ENCODE results near the gene PXDN. TPM values are rescaled to one million over a fixed set of nuclear protein-coding genes. Genes with fewer than 3 reads are reported as not detected.
"Not testable (repeated sequence)": the region's sequence is repeated elsewhere in the genome, so short reads cannot be mapped to it uniquely, and the experiment has no call there.

PXDN gene
- total RNA-seq, 2 donors from 2014 or later: 29.5 to 40.8 TPM

- H3K27ac ChIP-seq: no peak overlapping the region
- no peaks in the 10 kb centered on the region for H3K36me3 ChIP-seq
- no peaks in the 10 kb centered on the region for H3K9me3 ChIP-seq
- no peaks in the 10 kb centered on the region for H3K4me1 ChIP-seq (replicated peaks)
- no peaks in the 10 kb centered on the region for H3K27me3 ChIP-seq (replicated peaks; ENCODE audit: insufficient read depth)
- intact Hi-C loops (cut with DNase I): no loop called here
- WGBS: 83% methylated on average over 5 of the region's 5 CpGs
- DNase-seq (ENCODE audit: low spot score): no peak
- no peak for TF ChIP-seq POLR2AphosphoS5 (IDR thresholded peaks at IDR 0.05)
- TF ChIP-seq CTCF (IDR thresholded peaks at IDR 0.05): no peak
- no peak for TF ChIP-seq POLR2A (IDR thresholded peaks at IDR 0.05)
- H3K4me3 ChIP-seq: no peak overlapping the region
Observed at GRCh38 chr2:1758171-1758570, 13.9 kb upstream of the PXDN start.

DNA sequence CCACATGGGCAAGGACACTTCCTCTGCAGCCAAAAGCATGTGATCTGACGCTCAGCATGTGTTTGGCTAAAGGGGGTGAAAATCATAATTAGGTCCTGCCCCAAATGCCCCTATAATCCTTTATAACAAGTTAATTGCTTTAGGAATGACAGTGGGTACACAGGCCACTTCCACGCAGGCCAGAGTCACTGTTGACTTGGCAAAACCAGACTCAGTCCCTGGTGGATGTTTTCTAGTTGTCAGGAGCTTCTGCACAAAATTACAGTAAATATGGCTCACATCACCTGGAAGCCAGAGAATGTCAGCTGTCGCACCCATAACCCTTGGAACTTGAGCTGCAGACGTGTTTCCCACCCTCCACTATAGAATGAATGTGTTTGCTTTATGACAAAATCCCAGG is 13.3 kb upstream of the PXDN start:
- TF ChIP-seq POLR2AphosphoS5 (IDR thresholded peaks at IDR 0.05): no peak
- TF ChIP-seq POLR2A (IDR thresholded peaks at IDR 0.05): no peak
- TF ChIP-seq CTCF (IDR thresholded peaks at IDR 0.05): no peak
- DNase-seq (ENCODE audit: low spot score): no peak
- intact Hi-C loops (cut with DNase I): no loop called here
- Histone ChIP-seq H3K27me3 (replicated peaks; ENCODE audit: insufficient read depth) (no peaks in the 10 kb centered on the region), H3K4me3 (no peak overlapping the region), H3K9me3 (no peaks in the 10 kb centered on the region), H3K36me3 (no peaks in the 10 kb centered on the region), H3K4me1 (replicated peaks) (no peaks in the 10 kb centered on the region), H3K27ac (no peak overlapping the region)
- 90% methylated on average over 4 of the region's 4 CpGs for WGBS

DNA sequence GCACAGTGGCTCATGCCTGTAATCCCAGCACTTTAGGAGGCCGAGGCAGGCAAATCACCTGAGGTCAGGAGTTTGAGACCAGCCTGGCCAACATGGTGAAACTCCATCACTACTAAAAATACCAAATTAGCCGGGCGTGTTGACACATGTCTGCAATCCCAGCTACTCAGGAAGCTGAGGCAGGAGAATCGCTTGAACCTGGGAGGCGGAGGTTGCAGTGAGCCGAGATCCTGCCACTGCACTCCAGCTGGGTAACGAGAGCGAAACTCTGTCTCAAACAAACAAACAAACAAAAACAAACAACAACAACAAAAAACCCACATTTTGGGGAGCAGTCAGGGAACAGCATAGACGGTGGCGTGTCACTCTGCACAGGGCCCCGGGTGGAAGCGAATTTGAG is 12.8 kb upstream of the PXDN start:
- H3K4me3 ChIP-seq; DNase-seq (ENCODE audit: low spot score); H3K4me1 ChIP-seq (replicated peaks); intact Hi-C loops (cut with DNase I); H3K36me3 ChIP-seq; H3K27me3 ChIP-seq (replicated peaks; ENCODE audit: insufficient read depth); H3K27ac ChIP-seq; H3K9me3 ChIP-seq: not testable (repeated sequence)
- WGBS: 89% methylated on average over 12 of the region's 12 CpGs

GRCh38 chr2:1756456-1756855 is 12.1 kb upstream of the PXDN start:
- Histone ChIP-seq H3K27ac (no peak overlapping the region), H3K36me3 (no peaks in the 10 kb centered on the region), H3K27me3 (replicated peaks; ENCODE audit: insufficient read depth) (no peaks in the 10 kb centered on the region), H3K4me3 (no peak overlapping the region), H3K4me1 (replicated peaks) (no peaks in the 10 kb centered on the region), H3K9me3 (no peaks in the 10 kb centered on the region)
- DNase-seq (ENCODE audit: low spot score): no peak
- WGBS: 94% methylated on average over 10 of the region's 10 CpGs
- TF ChIP-seq POLR2A (IDR thresholded peaks at IDR 0.05): no peak
- no peak for TF ChIP-seq POLR2AphosphoS5 (IDR thresholded peaks at IDR 0.05)
- TF ChIP-seq CTCF (IDR thresholded peaks at IDR 0.05): no peak
- intact Hi-C loops (cut with DNase I): no loop called here

DNA sequence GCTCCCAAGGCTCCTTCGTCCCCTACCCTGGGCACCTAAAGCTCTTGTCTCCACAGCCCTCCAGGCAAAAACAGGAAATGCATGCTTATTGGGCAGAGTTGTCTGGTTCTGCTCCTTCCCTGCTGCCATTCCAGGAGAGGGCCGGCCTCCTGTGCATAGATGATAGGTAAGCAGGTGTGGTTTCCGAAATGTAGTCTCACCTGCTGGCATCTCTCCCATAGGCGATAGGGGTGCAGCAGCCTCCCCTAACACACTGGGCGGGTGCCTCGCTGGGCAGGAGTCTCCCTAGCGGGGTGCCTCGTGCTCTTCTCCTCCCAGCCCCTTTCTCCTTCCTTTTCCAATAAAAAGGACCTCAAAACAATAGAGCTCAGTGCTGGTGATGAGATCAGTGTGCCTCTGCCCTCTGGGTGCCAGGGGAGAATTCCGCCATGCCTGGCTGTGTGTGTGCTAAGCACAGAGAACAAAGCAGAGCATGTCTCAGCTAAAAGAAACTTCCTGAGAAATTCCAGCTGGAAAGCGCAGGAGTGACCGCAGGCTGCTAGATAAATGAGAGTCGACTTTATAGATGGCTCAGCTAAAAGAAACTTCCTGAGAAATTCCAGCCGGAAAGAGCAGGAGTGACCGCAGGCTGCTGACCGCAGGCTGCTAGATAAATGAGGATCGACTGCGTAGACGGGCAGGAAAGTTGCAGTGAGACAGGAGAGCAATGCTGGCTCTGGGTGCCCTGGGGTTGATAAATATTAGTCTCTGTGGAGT is 11.3 kb upstream of the PXDN start:
- DNase-seq (ENCODE audit: low spot score): no peak
- Histone ChIP-seq H3K9me3 (no peaks in the 10 kb centered on the region), H3K27ac (no peak overlapping the region), H3K27me3 (replicated peaks; ENCODE audit: insufficient read depth) (no peaks in the 10 kb centered on the region), H3K4me3 (no peak overlapping the region), H3K36me3 (no peaks in the 10 kb centered on the region), H3K4me1 (replicated peaks) (no peaks in the 10 kb centered on the region)
- TF ChIP-seq POLR2A (IDR thresholded peaks at IDR 0.05): no peak
- TF ChIP-seq CTCF (IDR thresholded peaks at IDR 0.05): no peak
- no peak for TF ChIP-seq POLR2AphosphoS5 (IDR thresholded peaks at IDR 0.05)
- 59% methylated on average over 17 of the region's 18 CpGs for WGBS
- intact Hi-C loops (cut with DNase I): no loop called here
